PC-9 (cell line): Measurements from ENCODE around the gene CAGE1. TPM values are rescaled to one million over a fixed set of nuclear protein-coding genes. Genes with fewer than 3 reads are reported as not detected.

Experiments used
- BruUV-seq: library from RNA; stranded (reverse); fragments of 400-500 nt; replicated peaks from 2 replicates; lab custom pipeline; 2021; lab: Mats Ljungman, UMichigan
- CTCF ChIA-PET: fragments of 300-600 bp; sonication (Branson Sonifier 250); formaldehyde crosslinking; loops from one replicate; lab custom pipeline; 2022; ENCODE audit warnings: antibody characterized with exemption; lab: Charles Lee
- POLR2A ChIA-PET: fragments of 300-600 bp; sonication (Branson Sonifier 250); formaldehyde crosslinking; loops from one replicate; lab custom pipeline; 2022; ENCODE audit warnings: antibody characterized with exemption; ENCODE audit not compliant: unreplicated experiment; lab: Charles Lee
- DNase-seq, 2 experiments: peaks; one replicate each; pipeline versions ENCODE4 v3.0.0 to v3.0.0-alpha.2; 2015 to 2022; ENCODE audit warnings: mixed read lengths in 1 of 2
- H2AFZ ChIP-seq: fragments of 200-600 bp; sonication (generic); 2 replicates; pipeline ENCODE4 v1.8.1; 2017; ENCODE audit warnings: antibody characterized with exemption
- H3F3A ChIP-seq: fragments of 200-600 bp; sonication (generic); 2 replicates; pipeline ENCODE4 v1.8.1; 2017; ENCODE audit warnings: antibody characterized with exemption, mild to moderate bottlenecking, low read depth; ENCODE audit not compliant: insufficient read depth
- H3K27ac ChIP-seq: fragments of 200-600 bp; sonication (generic); 2 replicates; pipeline ENCODE4 v1.6.1; 2016; ENCODE audit warnings: mixed run types
- H3K27me3 ChIP-seq: fragments of 200-600 bp; sonication (generic); 2 replicates; pipeline ENCODE4 v1.6.1; 2016; ENCODE audit warnings: low read depth, mixed run types; ENCODE audit not compliant: insufficient read depth
- H3K36me3 ChIP-seq: fragments of 200-600 bp; sonication (generic); 2 replicates; pipeline ENCODE4 v1.6.1; 2016; ENCODE audit warnings: low read depth, mixed run types
- H3K4me1 ChIP-seq: fragments of 200-600 bp; sonication (generic); replicated peaks from 2 replicates; pipeline ENCODE4 v1.6.1; 2016; ENCODE audit warnings: mixed run types; ENCODE audit not compliant: insufficient read depth
- H3K4me2 ChIP-seq: fragments of 200-600 bp; sonication (generic); 2 replicates; pipeline ENCODE4 v1.6.1; 2017; ENCODE audit warnings: mixed run types
- H3K4me3 ChIP-seq: fragments of 200-600 bp; sonication (generic); 2 replicates; pipeline ENCODE4 v1.6.1; 2016; ENCODE audit warnings: mixed run types
- H3K79me2 ChIP-seq: fragments of 200-600 bp; sonication (generic); 2 replicates; pipeline ENCODE4 v1.6.1; 2017; ENCODE audit warnings: low read depth, mixed run types
- H3K9me2 ChIP-seq: fragments of 200-600 bp; sonication (generic); 2 replicates; pipeline ENCODE4 v1.8.1; 2017; ENCODE audit warnings: mild to moderate bottlenecking; ENCODE audit not compliant: insufficient read depth
- H3K9me3 ChIP-seq: fragments of 200-600 bp; sonication (generic); 2 replicates; pipeline ENCODE4 v1.8.1; 2016; ENCODE audit warnings: low read depth; ENCODE audit not compliant: insufficient read depth
- H4K20me1 ChIP-seq: fragments of 200-600 bp; sonication (generic); 2 replicates; pipeline ENCODE4 v1.8.1; 2017; ENCODE audit not compliant: insufficient read depth
- CTCF ChIP-seq: fragments of 200-600 bp; sonication (generic); conservative IDR thresholded peaks from 2 replicates; pipeline ENCODE4 v1.6.1; 2017; ENCODE audit warnings: mixed run types, antibody characterized with exemption, mild to moderate bottlenecking, moderate library complexity
- EZH2 ChIP-seq: fragments of 200-600 bp; sonication (generic); IDR thresholded peaks from 2 replicates; pipeline ENCODE4 v1.8.0; 2017; ENCODE audit warnings: antibody characterized with exemption, low read depth
- intact Hi-C: fragments of 100-400 bp; cut with micrococcal nuclease; formaldehyde crosslinking; loops from one replicate; pipeline ENCODE4 v1.10.0; 2022; ENCODE audit not compliant: unreplicated experiment
- total RNA-seq: library from RNA; stranded (reverse); gene quantifications from 2 replicates; pipeline ENCODE4 v1.2.3, GENCODE V29; 2021

The CAGE1 gene
- total RNA-seq, 1 experiment from 2014 or later, result 0.13 TPM

- no peaks in the 10 kb centered on the region for H3K9me2 ChIP-seq
- H3K9me3 ChIP-seq, result no peaks in the 10 kb centered on the region
- H3K79me2 ChIP-seq, result no peaks in the 10 kb centered on the region; the same call in 1 of the 2 replicates
- H2AFZ ChIP-seq, result no peak overlapping the region
- H3K36me3 ChIP-seq, result peaks cover 4% of the 10 kb centered on the region; the same call in 1 of the 2 replicates
- H3K4me2 ChIP-seq, result no peak overlapping the region
- ChIA-PET CTCF (no interaction called here), POLR2A (no interaction called here)
- no peak for DNase-seq
- no peaks in the 10 kb centered on the region for H3K4me1 ChIP-seq
- no peak overlapping the region for H3K27ac ChIP-seq
- no TSS peak for BruUV-seq
- no peak overlapping the region for H3K4me3 ChIP-seq
- no peaks in the 10 kb centered on the region; the same call in 1 of the 2 replicates for H3F3A ChIP-seq
- intact Hi-C loops, result no loop called here
- peaks cover 33% of the 10 kb centered on the region for H4K20me1 ChIP-seq
- no peaks in the 10 kb centered on the region for H3K27me3 ChIP-seq
- no peak for TF ChIP-seq CTCF
- no peak for TF ChIP-seq EZH2
These were observed 88.6 kb downstream of the CAGE1 start for GRCh38 chr6:7300926-7301325.

- no peak for DNase-seq
- H3K4me1 ChIP-seq, result no peaks in the 10 kb centered on the region
- intact Hi-C loops, result loop anchor here (5.0 kb wide), 1 partner anchor 299 kb away; no protein-coding TSS in a partner anchor
- H3K4me2 ChIP-seq, result no peak overlapping the region
- no peak for TF ChIP-seq EZH2
- no peak for TF ChIP-seq CTCF
- H3K27me3 ChIP-seq, result no peaks in the 10 kb centered on the region
- H3K9me3 ChIP-seq, result no peaks in the 10 kb centered on the region
- H2AFZ ChIP-seq, result no peak overlapping the region
- no TSS peak for BruUV-seq
- ChIA-PET POLR2A (interaction anchor here (0.7 kb wide), 1 partner anchor 211 kb away, joined by 8 read pairs; no protein-coding TSS in a partner anchor), CTCF (no interaction called here)
- H3F3A ChIP-seq, result no peaks in the 10 kb centered on the region; the same call in 1 of the 2 replicates
- H3K4me3 ChIP-seq, result no peak overlapping the region
- H3K36me3 ChIP-seq, result peaks cover 14% of the 10 kb centered on the region; the same call in 1 of the 2 replicates
- H3K79me2 ChIP-seq, result no peaks in the 10 kb centered on the region
- H3K27ac ChIP-seq, result no peak overlapping the region
- peaks cover 21% of the 10 kb centered on the region; the same call in 1 of the 2 replicates for H4K20me1 ChIP-seq
- no peaks in the 10 kb centered on the region for H3K9me2 ChIP-seq
These were observed 91.4 kb downstream of the CAGE1 start for GRCh38 chr6:7298113-7298512.

GRCh38 chr6:7296602-7297001, 92.9 kb downstream of the CAGE1 start:
- Histone ChIP-seq H4K20me1 (peaks cover 15% of the 10 kb centered on the region; the same call in 1 of the 2 replicates), H2AFZ (no peak overlapping the region), H3K36me3 (peaks cover 19% of the 10 kb centered on the region; the same call in 1 of the 2 replicates), H3K4me1 (no peaks in the 10 kb centered on the region), H3K79me2 (no peaks in the 10 kb centered on the region), H3K27ac (no peak overlapping the region), H3K27me3 (no peaks in the 10 kb centered on the region), H3K9me3 (no peaks in the 10 kb centered on the region), H3K4me3 (no peak overlapping the region), H3K4me2 (no peak overlapping the region), H3K9me2 (no peaks in the 10 kb centered on the region), H3F3A (no peaks in the 10 kb centered on the region)
- intact Hi-C loops, result loop anchor here (5.0 kb wide), 1 partner anchor 301 kb away; no protein-coding TSS in a partner anchor
- CTCF ChIA-PET, result no interaction called here
- POLR2A ChIA-PET, result interaction anchor here (0.7 kb wide), 1 partner anchor 52 kb away, joined by 3 read pairs; no protein-coding TSS in a partner anchor
- TF ChIP-seq EZH2, result no peak
- no peak for TF ChIP-seq CTCF
- no TSS peak for BruUV-seq
- DNase-seq, result no peak
